Gastroesophageal sphincter (tissue), 3 donors: ENCODE measurements around the gene EXOC4.

Experiments used
- POLR2AphosphoS5 ChIP-seq: sonication (generic); formaldehyde crosslinking; IDR thresholded peaks from one replicate; pipeline ENCODE4 v1.6.1; 2017; ENCODE audit warnings: antibody characterized with exemption
- TF ChIP-seq, protein P1 (sequence below), 4 experiments: fragments of 200-600 bp in 2 of 4; fragments of 450-650 bp in 2 of 4; sonication (generic) in 1 of 4; IDR thresholded peaks; one replicate each; pipeline ENCODE4 v1.5.1; 2017 to 2019; ENCODE audit warnings: antibody characterized with exemption in 4 of 4, mild to moderate bottlenecking in 2 of 4, moderate library complexity in 2 of 4

- TF ChIP-seq POLR2AphosphoS5: no peak
- TF ChIP-seq, protein P1, sequence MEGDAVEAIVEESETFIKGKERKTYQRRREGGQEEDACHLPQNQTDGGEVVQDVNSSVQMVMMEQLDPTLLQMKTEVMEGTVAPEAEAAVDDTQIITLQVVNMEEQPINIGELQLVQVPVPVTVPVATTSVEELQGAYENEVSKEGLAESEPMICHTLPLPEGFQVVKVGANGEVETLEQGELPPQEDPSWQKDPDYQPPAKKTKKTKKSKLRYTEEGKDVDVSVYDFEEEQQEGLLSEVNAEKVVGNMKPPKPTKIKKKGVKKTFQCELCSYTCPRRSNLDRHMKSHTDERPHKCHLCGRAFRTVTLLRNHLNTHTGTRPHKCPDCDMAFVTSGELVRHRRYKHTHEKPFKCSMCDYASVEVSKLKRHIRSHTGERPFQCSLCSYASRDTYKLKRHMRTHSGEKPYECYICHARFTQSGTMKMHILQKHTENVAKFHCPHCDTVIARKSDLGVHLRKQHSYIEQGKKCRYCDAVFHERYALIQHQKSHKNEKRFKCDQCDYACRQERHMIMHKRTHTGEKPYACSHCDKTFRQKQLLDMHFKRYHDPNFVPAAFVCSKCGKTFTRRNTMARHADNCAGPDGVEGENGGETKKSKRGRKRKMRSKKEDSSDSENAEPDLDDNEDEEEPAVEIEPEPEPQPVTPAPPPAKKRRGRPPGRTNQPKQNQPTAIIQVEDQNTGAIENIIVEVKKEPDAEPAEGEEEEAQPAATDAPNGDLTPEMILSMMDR (IDR thresholded peaks at IDR 0.05): no peak
These were observed 317.4 kb downstream of the EXOC4 start for GRCh38 chr7:133570321-133570720.
